HCT116 (cell line): ENCODE data around the gene TRPV5.

Experiments used
- CEBPB ChIP-seq: IDR thresholded peaks from 2 replicates; pipeline ENCODE4 v1.6.1; 2012; ENCODE audit warnings: low read depth
- CTCF ChIP-seq, 3 experiments: fragments of 200-600 bp in 1 of 3; sonication (generic) in 1 of 3; IDR thresholded peaks in 2 of 3; conservative IDR thresholded peaks in 1 of 3; 2 replicates each; pipeline ENCODE4 v1.5.1; 2012 to 2017; ENCODE audit warnings: low read depth in 2 of 3, low read length in 2 of 3, antibody characterized with exemption in 1 of 3, borderline replicate concordance in 1 of 3, control low read depth in 1 of 3, mild to moderate bottlenecking in 1 of 3, mixed read lengths in 1 of 3, mixed run types in 1 of 3, moderate library complexity in 1 of 3; ENCODE audit not compliant: insufficient read depth in 1 of 3
- EZH2 ChIP-seq: fragments of 200-600 bp; sonication (generic); IDR thresholded peaks from 2 replicates; pipeline ENCODE4 v1.6.1; 2017; ENCODE audit warnings: antibody characterized with exemption, mixed run types
- EZH2phosphoT487 ChIP-seq: fragments of 200-600 bp; IDR thresholded peaks from 2 replicates; pipeline ENCODE4 v1.6.1; 2018; ENCODE audit warnings: antibody characterized with exemption, borderline replicate concordance
- JUND ChIP-seq: IDR thresholded peaks from 2 replicates; pipeline ENCODE4 v1.6.1; 2012
- POLR2A ChIP-seq: IDR thresholded peaks from 2 replicates; pipeline ENCODE4 v1.7.0; 2011; ENCODE audit warnings: borderline replicate concordance; ENCODE audit not compliant: insufficient read depth, insufficient read length; ENCODE audit errors: extremely low read depth
- POLR2AphosphoS5 ChIP-seq: IDR thresholded peaks from 2 replicates; pipeline ENCODE4 v1.6.1; 2011; ENCODE audit warnings: mild to moderate bottlenecking, low read depth, low read length, moderate library complexity
- YY1 ChIP-seq: IDR thresholded peaks from 2 replicates; pipeline ENCODE4 v1.6.1; 2011; ENCODE audit warnings: low read length, low read depth, moderate library complexity, mild to moderate bottlenecking; ENCODE audit not compliant: insufficient replicate concordance; ENCODE audit errors: extremely low read depth

- no peak for TF ChIP-seq JUND
- no peak for TF ChIP-seq POLR2AphosphoS5
- TF ChIP-seq POLR2A = no peak
- no peak for TF ChIP-seq CTCF (IDR thresholded peaks at IDR 0.05 in 2 of 3, conservative IDR thresholded peaks at IDR 0.05 in 1 of 3; ENCODE audit: borderline replicate concordance in 1 of 3, insufficient read depth in 1 of 3, low read depth in 2 of 3, low read length in 2 of 3)
- no peak for TF ChIP-seq EZH2
- TF ChIP-seq YY1 = no peak
- TF ChIP-seq EZH2phosphoT487 = no peak
- TF ChIP-seq CEBPB = no peak
Observed at GRCh38 chr7:142868986-142869415, 64.5 kb downstream of the TRPV5 start.
